Stimulated activated CD8-positive, alpha-beta memory T cell treated with anti-CD3 and anti-CD28 coated beads, Interleukin-4, amount 100 ng/mL, for 24 hours (primary cell): ENCODE measurements around the gene PIGT.

Experiments used
- DNase-seq: peaks from one replicate; pipeline ENCODE4 v3.0.0-alpha.2; 2020; ENCODE audit warnings: low read depth

Gene PIGT

DNA sequence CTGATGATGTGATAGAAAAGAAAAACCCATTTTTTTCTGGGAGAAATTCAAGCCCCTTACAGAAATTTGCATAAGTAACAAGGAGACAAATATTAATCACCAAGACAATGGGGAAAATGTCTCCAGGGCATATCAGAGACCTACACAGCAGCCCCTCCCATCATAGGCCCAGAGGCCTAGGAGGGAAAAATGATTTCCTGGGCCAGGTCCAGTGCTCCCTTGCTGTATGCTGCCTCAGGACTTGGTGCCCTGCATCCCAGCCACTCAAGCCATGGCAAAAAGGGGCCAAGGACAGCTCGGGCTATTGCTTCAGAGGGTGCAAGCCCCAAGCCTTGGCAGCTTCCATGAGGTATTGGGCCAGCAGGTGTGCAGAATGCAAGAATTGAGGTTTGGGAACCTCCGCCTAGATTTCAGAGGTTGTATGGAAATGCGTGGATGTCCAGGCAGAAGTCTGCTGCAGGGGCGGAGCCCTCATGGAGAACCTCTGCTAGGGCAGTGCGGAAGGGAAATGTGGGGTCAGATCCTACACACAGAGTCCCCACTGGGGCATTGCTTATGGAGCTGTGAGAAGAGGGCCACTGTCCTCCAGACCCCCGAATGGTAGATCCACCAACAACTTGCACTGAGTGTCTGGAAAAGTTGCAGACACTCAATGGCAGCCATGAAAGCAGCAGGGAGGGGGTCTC, 15.5 kb upstream of the PIGT start:
- DNase-seq, result no peak

DNA sequence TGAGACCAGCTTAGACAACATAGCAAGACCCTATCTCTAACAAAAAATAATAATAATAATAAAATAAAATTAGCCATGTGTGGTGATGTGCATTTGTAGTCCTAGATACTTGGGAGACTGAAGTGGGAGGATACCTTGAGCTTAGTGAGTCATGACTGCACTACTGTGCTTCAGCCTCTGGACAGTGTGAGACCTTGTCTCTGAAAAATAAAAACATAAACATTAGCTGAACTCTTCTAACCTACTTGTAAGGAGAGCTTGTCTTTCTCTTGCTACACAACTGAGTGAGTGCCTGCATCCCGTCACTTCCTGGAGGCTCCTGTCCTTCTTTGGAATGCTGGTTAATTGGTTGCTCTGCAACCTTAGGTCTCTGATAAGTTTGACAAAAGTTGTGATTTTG, 13.0 kb upstream of the PIGT start:
- no peak for DNase-seq

- no peak for DNase-seq
Measured at GRCh38 chr20:45404438-45404837, 11.5 kb upstream of the PIGT start.

- DNase-seq, result no peak
Measured at GRCh38 chr20:45405571-45406259, 10.2 kb upstream of the PIGT start.

DNA sequence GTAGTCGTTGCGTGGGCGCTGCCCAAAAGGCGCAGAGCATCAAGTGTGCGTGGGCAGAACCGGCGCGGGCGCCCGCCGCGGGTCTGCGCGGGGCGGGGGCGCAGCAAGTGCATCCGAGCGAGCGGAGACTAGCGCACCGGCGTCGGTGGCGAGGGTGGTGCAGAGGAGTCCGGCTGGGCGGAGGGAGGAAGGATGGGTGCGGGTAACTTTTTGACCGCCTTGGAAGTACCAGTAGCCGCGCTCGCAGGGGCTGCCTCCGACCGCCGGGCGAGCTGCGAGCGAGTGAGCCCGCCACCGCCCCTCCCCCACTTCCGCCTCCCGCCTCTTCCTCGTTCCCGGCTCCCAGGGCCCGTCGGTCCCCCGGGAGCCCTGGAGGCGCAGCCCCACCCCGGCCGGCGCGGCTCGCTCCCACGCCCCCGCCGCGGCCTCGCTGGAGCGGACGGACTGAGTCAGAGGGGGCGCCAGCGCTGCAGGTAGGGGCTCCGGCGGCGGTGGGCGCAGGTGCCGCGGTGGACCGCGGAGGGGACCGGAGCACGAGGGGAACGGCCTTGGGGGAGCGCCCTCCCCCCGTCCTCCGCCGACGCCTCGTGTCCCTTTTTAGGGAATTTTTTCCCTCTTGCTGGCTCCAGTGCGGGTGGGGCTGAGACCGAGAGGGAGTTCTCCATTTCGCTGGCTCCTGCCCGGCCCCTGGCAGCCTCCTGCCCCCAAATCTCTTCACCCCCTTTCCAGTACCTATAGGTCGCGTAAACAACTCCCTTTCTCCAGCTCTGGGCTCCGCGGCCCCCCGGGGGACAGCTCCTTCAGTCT, 9.5 kb upstream of the PIGT start:
- no peak for DNase-seq

- DNase-seq, result no peak
Measured at GRCh38 chr20:45407067-45407745, 8.7 kb upstream of the PIGT start.

GRCh38 chr20:45407783-45408645, 7.9 kb upstream of the PIGT start, which contains the start of gene DBNDD2:
TSS of gene DBNDD2 (plus strand) at chr20:45408289. CDS start at chr20:45408468, 179 bp downstream.
- DNase-seq, result no peak

GRCh38 chr20:45408646-45409213, 7.2 kb upstream of the PIGT start:
- no peak for DNase-seq

- no peak for DNase-seq
Measured at GRCh38 chr20:45409521-45410272, 6.2 kb upstream of the PIGT start.

- no peak for DNase-seq
Measured at GRCh38 chr20:45410887-45411286, 5.1 kb upstream of the PIGT start.

DNA sequence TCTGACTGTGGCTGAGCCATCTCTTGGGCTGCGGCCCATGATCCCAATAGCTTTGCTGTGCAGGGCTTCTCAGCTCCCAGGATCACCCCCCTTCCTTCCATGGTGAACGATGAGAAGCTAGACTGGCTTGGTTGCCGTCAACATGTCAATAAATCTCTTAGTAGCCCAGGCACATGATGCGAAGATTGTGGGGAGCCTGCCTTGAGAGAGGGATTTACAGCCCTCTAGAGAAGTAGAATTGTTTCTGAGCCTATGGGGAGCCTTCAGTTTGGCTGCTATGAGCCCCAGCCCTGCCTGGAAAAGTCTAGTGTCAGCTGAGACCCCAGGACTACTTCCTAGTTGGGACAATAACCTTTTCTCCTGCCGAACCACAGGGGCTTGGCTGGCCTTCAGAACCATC, 3.3 kb upstream of the PIGT start:
- DNase-seq, result no peak

- DNase-seq, result no peak
Measured at GRCh38 chr20:45413479-45413878, 2.5 kb upstream of the PIGT start.

- no peak for DNase-seq
Measured at GRCh38 chr20:45416917-45417316, 976 bp downstream of the PIGT start.

GRCh38 chr20:45419188-45420091, 3.5 kb downstream of the PIGT start:
- DNase-seq, result no peak

DNA sequence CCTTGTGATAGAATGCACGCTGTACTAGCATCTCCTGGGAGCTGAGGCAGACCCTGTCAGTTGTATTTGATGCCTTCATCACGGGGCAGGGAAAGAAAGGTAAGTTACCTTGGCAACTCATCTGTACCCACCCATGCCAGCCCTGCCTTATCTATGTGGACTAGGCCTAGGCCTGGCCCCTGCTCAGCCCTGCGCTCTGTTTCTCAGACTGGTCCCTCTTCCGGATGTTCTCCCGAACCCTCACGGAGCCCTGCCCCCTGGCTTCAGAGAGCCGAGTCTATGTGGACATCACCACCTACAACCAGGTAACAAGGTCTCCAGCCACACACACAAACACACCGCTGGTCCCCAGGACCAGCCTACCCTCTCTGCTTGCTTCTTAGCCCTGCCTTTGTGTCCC, 4.2 kb downstream of the PIGT start:
- DNase-seq, result no peak

GRCh38 chr20:45423700-45424099, 7.8 kb downstream of the PIGT start:
- DNase-seq, result no peak

GRCh38 chr20:45425561-45425960, 9.6 kb downstream of the PIGT start:
- no peak for DNase-seq

- DNase-seq, result no peak
Measured at GRCh38 chr20:45426320-45427016, 10.5 kb downstream of the PIGT start.
